Activated B cell treated with CpG ODN at 0.5 μM for 24 hours (primary cell): ENCODE results near the gene RPE65. TPM values are rescaled to one million over a fixed set of nuclear protein-coding genes. Genes with fewer than 3 reads are reported as not detected.

ENCODE experiments used
- ATAC-seq: fragments of 200-7000 bp; cut with Tn5 transposase; one replicate; pipeline ENCODE4 v1.10.0; 2021; ENCODE audit warnings: low read depth, mild to moderate bottlenecking, moderate library complexity
- CTCF ChIA-PET: fragments of 350-600 bp; sonication (Branson Sonifier 250); formaldehyde crosslinking; loops from one replicate; lab custom pipeline; 2021; ENCODE audit warnings: antibody characterized with exemption; lab: Charles Lee
- POLR2A ChIA-PET: fragments of 350-600 bp; sonication (Branson Sonifier 250); formaldehyde crosslinking; loops from one replicate; lab custom pipeline; 2021; ENCODE audit warnings: antibody characterized with exemption; lab: Charles Lee
- DNase-seq: peaks from one replicate; pipeline ENCODE4 v3.0.0; 2022
- H3K27ac Mint-ChIP-seq: one replicate; pipeline ENCODE4 v1.8.0; 2020; ENCODE audit warnings: mixed read lengths
- H3K27me3 Mint-ChIP-seq: one replicate; pipeline ENCODE4 v1.8.0; 2021; ENCODE audit warnings: mixed read lengths
- H3K36me3 Mint-ChIP-seq: one replicate; pipeline ENCODE4 v1.8.0; 2021; ENCODE audit warnings: low read depth, mixed read lengths
- H3K4me1 Mint-ChIP-seq: one replicate; pipeline ENCODE4 v1.8.0; 2021; ENCODE audit warnings: mixed read lengths
- H3K4me3 Mint-ChIP-seq: one replicate; pipeline ENCODE4 v1.8.0; 2020; ENCODE audit warnings: mild to moderate bottlenecking, mixed read lengths
- H3K9me3 Mint-ChIP-seq: one replicate; pipeline ENCODE4 v1.8.0; 2020; ENCODE audit warnings: mixed read lengths
- CTCF ChIP-seq: fragments of 200-600 bp; IDR thresholded peaks from one replicate; pipeline ENCODE4 v1.8.0; 2022; ENCODE audit warnings: antibody characterized with exemption, mild to moderate bottlenecking
- intact Hi-C: fragments of 100-400 bp; cut with micrococcal nuclease; formaldehyde crosslinking; loops from one replicate; pipeline ENCODE4 v1.15.1; 2024
- total RNA-seq: library from RNA; stranded (reverse); gene quantifications from 2 replicates; pipeline ENCODE4 v1.2.3, GENCODE V29; 2022

Gene RPE65
- total RNA-seq, 1 donor from 2014 or later = not detected

- no peaks in the 10 kb centered on the region for H3K9me3 Mint-ChIP-seq
- CTCF ChIA-PET = no interaction called here
- DNase-seq = no peak
- H3K4me3 Mint-ChIP-seq = no peak overlapping the region
- H3K4me1 Mint-ChIP-seq = peaks cover 4% of the 10 kb centered on the region
- intact Hi-C loops = no loop called here
- H3K36me3 Mint-ChIP-seq = no peaks in the 10 kb centered on the region
- POLR2A ChIA-PET = no interaction called here
- TF ChIP-seq CTCF = no peak
- H3K27ac Mint-ChIP-seq = no peak overlapping the region
- no peaks in the 10 kb centered on the region for H3K27me3 Mint-ChIP-seq
- no peak for ATAC-seq
Observed at GRCh38 chr1:68384872-68385411, 64.8 kb downstream of the RPE65 start.

DNA sequence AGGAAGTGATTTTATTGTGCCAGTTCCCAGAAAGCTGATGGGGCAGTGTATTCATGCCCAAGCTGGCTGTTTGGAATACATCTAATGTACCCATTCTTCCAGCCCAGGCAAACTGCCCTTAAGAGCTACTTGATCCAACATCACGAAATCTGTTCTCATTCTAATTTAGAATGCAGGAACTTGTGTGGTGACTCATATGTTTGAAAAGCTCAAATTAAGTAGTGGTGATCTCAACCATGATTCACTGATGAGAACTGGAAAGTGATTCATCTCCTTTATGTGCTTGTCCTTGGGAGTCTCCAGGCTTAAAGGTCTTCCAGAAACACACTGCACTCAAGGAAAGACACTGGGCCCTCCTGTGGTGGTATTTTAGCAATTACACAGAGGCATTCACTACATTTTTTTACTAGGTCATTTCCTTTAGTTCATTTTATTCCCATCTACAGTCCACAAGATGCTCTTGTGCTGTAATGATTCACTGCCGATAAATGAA is 65.4 kb downstream of the RPE65 start:
- intact Hi-C loops = no loop called here
- no peak overlapping the region for H3K4me3 Mint-ChIP-seq
- ChIA-PET CTCF (no interaction called here), POLR2A (no interaction called here)
- DNase-seq (no peak), ATAC-seq (no peak)
- no peak for TF ChIP-seq CTCF
- H3K4me1 Mint-ChIP-seq = peaks cover 4% of the 10 kb centered on the region
- no peak overlapping the region for H3K27ac Mint-ChIP-seq
- no peaks in the 10 kb centered on the region for H3K27me3 Mint-ChIP-seq
- H3K36me3 Mint-ChIP-seq = no peaks in the 10 kb centered on the region
- no peaks in the 10 kb centered on the region for H3K9me3 Mint-ChIP-seq

GRCh38 chr1:68383092-68383491 is 66.7 kb downstream of the RPE65 start:
- no peaks in the 10 kb centered on the region for H3K9me3 Mint-ChIP-seq
- POLR2A ChIA-PET = no interaction called here
- intact Hi-C loops = no loop called here

GRCh38 chr1:68379085-68379478 is 70.7 kb downstream of the RPE65 start:
- ChIA-PET CTCF (no interaction called here), POLR2A (no interaction called here)
- Mint-ChIP-seq H3K9me3 (no peaks in the 10 kb centered on the region), H3K4me1 (peaks cover 4% of the 10 kb centered on the region), H3K27me3 (peaks cover 2% of the 10 kb centered on the region), H3K27ac (no peak overlapping the region), H3K4me3 (no peak overlapping the region), H3K36me3 (no peaks in the 10 kb centered on the region)
- ATAC-seq (no peak), DNase-seq (no peak)
- no peak for TF ChIP-seq CTCF
- intact Hi-C loops = loop anchor here (5.0 kb wide), 1 partner anchor 52 kb away; no protein-coding TSS in a partner anchor

More at GRCh38 chr1:68383092-68383491, 66.7 kb downstream of the RPE65 start:
- Mint-ChIP-seq H3K27me3 (no peaks in the 10 kb centered on the region), H3K4me3 (no peak overlapping the region), H3K36me3 (no peaks in the 10 kb centered on the region), H3K4me1 (peaks cover 4% of the 10 kb centered on the region), H3K27ac (no peak overlapping the region)
- no peak for DNase-seq
- ATAC-seq = no peak
- no peak for TF ChIP-seq CTCF
- CTCF ChIA-PET = no interaction called here

Other genes starting within 250 kb of the RPE65 start
- 0.51 TPM in 1 of 2 replicates, not detected in the other for gene WLS, start 217.4 kb downstream of the RPE65 start, total RNA-seq
- 0.33 and 0.76 TPM in 2 replicates for gene DEPDC1, start 47.1 kb upstream of the RPE65 start, total RNA-seq